GM19035 (cell line): ENCODE measurements around the gene TSPAN15.

Source experiments
- ATAC-seq: cut with Tn5 transposase; IDR thresholded peaks from one replicate; pipeline ENCODE4 v1.9.1; 2021; ENCODE audit not compliant: unreplicated experiment

TSPAN15 gene

DNA sequence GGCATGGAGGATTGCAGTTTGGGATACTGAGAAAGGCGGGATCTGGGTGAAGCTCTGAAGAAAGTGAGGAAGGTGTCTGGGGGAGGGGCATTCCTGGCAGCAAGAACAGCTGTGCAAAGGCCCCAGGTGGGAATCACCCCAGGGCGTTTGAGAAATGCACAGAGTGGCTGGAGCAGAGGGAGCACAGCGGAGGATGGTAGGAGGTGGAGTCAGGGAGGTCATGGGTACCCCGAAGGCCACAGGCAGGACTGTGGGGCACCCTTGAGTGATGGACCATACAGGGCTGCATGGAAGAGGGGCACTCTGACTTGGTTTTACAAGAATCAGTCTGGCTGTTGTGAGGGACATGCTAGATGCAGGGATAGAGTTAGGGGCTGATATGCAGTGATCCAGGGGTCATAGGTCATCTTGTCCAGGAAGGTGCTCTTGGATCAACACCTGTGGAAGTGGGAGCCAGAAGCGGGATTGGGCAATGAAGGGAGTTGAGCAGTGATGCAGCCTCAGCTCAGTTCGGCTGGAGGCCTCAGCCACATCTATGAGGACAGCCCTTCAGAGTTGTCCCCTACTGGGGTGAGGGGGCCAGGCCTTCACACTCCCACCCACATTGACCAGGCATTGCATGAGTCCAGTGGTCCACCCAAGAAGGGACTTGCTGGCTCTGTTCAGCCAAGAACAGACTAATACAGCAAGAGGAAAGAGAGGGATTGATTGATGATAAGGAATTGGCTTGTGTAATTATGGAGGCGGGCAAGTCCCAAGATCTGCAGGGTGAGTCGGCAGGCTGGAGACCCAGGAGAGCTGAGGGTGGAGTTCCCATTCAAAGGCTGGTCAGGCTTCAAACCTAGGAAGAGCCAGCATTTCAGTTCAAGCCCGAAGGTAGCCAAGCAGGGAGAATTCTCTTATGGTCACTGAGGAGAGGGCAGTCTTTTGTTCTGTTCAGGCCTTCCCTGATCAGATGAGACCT, 48.7 kb downstream of the TSPAN15 start:
- ATAC-seq = no peak

DNA sequence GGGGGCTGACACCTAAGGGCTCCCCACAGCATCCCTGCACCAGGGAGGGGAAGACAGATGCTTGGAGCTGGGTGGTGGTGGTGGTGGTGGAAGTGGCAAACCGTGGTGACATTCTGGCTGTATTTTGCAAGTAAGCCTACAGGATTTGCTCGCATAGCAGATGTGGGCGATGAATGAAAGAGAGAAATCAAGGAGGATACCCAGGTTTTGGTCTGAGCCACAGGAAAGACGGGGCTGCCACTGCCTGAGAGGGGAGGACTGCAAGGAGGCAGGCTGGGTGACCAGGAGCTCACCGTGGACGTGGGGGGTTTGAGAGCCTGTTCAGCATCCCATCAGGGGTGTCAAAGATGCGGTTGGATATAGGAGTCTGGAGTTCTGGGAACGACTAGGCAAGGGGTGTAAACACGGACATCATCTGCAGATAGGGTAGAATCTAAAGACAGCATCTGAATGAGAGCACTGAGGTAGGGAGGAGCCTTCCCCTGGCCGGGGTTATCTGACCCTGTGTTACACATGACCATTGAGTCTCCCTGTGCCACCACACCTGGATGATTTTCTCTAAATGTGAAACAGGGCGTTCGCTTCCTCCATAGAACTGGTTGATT, 49.7 kb downstream of the TSPAN15 start:
- no peak for ATAC-seq

DNA sequence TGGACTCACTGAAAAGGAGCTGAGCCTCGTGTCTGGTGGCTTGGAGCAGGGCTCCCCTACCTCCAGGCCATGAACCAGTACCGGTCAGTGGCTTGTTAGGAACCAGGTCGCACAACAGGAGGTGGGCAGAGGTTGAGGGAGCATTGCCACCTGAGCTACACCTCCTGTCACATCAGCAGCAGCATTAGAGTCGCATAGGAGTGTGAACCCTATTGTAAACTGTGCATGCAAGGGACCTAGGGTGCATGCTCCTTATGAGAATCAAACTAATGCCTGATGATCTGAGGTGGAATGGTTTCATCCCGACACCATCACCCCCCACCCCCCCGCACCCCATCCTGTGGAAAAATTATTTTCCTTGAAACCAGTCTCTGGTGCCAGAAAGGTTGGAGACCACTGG, 50.4 kb downstream of the TSPAN15 start:
- no peak for ATAC-seq

DNA sequence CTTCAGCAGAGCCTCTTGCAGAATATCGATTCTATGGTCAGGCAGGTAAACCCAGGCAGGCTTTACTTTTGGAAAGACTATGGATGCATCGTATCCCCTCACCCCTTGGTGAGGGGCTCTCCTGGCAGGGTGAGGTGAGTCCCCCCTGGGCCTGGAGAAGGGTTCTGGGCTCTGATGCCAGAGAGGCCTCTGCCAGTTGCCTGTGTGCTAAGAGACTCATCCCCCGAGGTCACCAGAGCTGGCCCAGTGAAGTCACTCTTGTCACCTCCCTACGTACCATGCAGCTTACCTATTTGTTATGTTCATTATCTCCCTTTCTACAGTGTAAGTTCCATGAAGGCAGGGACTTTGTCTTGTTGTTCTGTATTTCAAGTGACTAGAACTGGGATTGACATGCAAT, 51.3 kb downstream of the TSPAN15 start:
- ATAC-seq = no peak

DNA sequence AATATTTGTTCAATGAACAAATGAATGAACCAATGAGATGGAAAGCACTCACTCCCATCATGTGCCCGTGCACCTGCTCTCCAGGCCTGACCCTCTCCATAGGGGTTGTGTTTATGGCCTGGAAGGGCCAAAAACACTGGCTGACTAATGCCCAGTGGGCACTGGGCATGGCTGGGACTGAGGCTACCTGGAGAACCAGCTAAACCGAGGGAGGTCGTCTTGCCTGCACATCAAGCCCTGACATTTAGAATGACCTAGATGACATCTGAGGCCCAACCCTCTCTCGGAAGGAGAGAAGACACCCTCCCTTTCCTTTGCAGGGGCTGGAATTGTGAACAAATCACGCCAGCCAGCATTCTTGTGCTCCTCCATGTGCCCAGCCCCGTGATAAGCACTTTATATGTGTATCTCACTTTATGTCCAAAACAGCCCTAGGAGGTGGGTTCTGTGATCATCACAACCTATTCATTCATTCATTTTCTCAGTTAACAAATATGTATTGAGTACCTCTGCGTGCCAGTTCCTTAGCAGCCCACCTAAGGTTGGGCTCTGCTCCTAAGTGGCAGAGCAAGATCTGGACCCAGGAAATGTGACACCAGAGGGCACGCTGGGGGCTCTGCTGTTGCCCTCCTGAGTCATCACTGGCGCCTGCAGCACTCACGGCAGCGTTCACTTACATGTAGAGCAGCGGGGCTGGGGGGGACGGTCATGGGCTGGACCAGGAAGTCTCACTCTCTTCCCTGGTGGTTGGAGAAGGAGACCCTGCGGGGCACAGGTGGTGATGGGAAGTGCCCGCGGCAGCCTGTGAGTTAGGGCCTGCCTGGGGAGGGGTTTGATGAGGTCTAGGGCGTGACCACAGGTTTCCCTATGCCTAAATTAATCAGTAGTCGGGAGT, 52.0 kb downstream of the TSPAN15 start:
- no peak for ATAC-seq

DNA sequence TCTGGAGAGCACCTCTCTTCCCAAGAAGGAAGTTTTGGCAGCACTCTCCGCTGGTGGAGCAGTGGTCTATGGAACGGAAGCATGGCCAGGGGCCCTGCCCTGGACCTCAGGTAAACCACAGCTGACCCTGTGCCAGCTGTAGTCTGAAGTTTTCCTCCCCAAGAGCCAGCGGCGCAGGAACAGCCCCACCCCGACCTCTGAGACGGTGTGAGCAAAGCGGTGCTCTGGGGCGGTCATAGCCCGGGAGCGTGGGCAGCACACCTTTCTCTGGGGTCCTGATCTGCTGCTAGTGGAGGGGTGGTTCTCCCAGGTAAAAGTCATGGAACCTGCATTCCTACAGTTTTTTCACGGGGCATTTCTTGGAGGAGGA, 52.6 kb downstream of the TSPAN15 start:
- ATAC-seq = no peak

DNA sequence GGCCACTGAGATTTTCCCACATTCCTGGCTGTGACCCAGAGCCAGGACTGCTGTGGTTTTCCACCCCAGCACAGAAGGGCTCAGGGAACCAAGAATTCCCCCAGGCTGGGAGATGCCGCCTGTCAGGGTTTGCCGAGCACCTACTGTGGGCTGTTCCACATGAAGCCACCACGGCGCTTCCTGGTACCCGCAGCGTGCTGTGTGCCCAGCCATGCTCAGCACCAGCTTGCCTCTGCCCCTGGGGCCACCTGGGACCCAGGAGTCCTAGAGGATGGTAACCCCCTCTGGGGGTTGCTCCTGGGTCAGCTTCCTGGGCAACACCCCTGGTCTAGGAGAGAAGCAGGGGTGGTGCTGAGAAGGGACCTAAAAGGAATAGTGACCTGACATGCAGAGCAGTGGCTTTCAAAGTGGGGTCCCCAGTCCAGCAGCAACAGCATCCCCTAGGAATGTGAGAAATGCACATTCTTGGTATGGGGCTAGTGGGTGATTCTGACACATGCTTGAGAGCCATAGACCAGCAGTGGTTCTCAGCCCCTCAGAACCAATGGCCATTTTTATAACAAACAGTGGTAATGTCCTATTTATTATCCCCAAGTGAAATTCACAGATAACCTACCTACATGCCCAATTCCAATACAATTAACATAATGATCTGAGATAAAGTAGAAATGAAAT, 53.4 kb downstream of the TSPAN15 start:
- ATAC-seq = no peak

DNA sequence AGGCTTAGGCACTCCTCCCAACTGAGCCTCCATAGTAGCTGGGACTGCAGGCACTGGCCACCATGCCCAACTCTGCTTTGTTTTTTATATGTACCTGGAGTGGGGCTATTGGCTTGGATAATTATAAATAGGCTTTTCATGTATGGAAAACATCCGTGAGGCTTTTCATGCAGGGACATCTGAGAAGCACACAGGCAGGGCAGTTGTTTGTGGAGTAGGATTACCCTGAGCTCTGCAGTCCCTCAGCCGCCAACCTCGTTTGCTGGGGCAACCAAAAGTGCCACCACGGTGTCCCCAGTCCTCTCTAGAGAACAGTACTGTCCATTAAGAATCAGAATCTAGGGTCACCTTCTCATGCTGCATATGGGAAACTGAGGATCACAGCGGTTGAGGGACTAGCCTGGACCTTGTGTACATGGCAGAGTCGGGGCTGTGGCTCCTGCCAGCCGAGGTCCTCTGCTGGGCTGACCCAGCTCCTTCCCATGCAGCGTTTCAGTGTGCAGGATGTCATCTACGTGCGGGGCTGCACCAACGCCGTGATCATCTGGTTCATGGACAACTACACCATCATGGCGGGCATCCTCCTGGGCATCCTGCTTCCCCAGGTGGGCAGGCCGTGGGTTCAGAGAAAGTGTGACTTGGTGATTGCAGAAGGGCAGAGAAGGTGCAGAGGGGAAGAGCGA, 54.5 kb downstream of the TSPAN15 start:
- ATAC-seq = no peak

DNA sequence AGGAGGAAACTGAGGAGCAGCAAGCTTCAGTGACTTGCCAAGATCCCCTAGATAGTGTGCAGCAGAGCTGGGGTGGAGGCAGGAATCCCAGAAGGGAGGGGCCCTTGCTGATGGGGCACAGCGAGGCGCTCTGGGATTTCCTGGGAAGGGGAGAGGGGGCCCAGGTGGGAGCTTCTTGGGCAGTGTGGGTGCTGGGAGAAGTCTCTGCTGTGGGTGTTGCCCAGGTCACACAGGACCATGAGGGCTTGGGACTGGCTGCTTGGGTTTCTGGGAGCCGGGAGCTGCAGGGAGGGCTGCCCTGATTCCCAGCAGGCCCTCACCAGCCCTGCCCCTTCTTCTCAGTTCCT, 55.2 kb downstream of the TSPAN15 start:
- no peak for ATAC-seq

DNA sequence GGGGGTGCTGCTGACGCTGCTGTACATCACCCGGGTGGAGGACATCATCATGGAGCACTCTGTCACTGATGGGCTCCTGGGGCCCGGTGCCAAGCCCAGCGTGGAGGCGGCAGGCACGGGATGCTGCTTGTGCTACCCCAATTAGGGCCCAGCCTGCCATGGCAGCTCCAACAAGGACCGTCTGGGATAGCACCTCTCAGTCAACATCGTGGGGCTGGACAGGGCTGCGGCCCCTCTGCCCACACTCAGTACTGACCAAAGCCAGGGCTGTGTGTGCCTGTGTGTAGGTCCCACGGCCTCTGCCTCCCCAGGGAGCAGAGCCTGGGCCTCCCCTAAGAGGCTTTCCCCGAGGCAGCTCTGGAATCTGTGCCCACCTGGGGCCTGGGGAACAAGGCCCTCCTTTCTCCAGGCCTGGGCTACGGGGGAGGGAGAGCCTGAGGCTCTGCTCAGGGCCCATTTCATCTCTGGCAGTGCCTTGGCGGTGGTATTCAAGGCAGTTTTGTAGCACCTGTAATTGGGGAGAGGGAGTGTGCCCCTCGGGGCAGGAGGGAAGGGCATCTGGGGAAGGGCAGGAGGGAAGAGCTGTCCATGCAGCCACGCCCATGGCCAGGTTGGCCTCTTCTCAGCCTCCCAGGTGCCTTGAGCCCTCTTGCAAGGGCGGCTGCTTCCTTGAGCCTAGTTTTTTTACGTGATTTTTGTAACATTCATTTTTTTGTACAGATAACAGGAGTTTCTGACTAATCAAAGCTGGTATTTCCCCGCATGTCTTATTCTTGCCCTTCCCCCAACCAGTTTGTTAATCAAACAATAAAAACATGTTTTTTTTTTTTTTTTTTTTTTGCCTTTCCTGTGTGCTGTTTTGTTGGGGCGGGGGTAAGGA, 55.8 kb downstream of the TSPAN15 start:
- ATAC-seq = no peak

DNA sequence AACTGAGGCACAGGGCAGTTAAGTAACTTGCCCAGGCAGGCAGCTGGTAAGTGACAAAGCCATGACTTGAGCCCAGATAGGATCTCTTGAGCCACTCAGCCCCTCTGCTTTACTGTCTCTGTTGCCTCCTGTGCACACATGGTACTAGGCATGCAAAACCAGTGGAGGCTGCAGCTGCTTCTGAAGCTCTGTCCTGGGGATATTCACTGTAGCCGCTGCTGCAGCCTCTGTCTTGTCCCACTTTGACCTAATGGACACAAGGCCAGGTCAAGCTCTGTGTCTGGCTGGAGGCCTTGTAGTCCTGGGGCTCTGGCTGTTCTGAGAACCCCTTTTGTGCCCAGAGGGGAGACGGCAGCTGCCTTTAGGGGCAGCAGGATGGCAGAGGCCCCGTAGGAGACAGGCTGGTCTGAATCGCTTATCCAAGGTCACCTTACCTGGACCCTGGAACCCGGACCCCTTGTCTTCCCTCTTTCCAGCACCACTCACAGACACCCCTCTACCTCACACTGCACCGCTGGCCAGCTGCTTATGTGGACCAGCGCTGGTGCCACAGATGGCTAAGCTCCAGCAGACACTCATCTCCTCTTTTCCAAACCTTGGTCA, 57.6 kb downstream of the TSPAN15 start:
- no peak for ATAC-seq

DNA sequence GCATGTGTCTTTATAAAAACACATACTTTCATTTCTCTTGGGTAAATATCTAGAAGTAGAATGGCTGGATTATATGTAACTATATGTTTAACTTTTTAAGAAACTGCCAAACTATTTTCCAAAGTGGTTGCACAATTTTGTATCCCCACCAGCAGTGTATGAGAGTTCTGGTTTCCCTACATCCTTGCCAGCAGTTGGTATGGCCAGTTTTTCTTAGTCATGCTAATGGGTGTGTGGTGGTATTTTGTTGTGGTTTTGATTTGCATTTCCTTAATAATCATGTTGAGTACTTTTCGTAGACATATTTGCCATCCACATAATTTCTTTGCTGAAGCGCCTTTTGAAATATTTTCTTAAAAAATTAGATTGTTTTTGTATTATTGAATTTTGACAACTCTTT, 61.6 kb downstream of the TSPAN15 start:
- no peak for ATAC-seq

DNA sequence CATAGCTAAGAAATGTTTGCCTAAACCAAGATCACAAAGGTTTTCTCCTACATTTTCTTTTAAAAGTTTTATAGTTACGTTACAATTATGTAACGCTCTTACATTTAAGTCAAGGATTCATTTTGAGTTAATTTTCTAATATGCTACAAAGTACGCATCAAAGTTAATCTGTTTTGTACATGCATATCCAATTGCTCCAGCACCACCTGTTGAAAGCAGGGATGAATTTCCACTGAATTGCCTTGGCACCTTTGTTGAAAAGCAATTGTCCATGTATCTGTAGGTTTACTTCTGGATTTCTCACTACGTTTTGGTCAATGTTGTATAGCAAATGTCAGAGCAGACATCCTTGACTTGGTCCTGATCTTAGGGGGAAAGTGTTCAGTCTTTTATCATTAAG, 62.4 kb downstream of the TSPAN15 start:
- no peak for ATAC-seq

DNA sequence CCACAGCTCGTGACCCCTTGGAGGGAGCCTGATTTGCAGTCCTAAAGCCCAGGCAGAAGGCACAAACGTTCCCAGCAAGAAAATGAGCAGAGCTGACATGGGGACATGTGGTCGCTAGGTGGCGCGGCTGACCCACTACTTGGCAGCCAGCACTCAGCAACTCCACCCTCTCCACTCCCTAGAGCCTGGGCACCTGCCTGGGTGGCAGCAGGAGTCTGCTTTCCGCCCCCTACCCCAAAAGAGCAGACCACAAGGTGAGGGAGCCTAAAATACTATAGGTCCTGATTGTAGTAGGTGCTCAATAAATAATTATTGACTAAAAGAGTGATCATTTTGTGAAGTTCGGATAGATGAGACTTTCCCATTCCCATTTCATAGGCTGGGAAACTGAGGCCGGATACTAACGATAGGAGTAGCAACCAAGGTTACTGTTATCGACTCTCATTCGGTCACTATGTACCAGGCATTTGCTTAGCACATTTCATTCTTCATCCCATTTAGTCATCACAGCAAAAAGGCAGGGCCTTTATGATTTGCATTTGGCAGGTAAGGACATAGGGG, 64.5 kb downstream of the TSPAN15 start:
- ATAC-seq = no peak

DNA sequence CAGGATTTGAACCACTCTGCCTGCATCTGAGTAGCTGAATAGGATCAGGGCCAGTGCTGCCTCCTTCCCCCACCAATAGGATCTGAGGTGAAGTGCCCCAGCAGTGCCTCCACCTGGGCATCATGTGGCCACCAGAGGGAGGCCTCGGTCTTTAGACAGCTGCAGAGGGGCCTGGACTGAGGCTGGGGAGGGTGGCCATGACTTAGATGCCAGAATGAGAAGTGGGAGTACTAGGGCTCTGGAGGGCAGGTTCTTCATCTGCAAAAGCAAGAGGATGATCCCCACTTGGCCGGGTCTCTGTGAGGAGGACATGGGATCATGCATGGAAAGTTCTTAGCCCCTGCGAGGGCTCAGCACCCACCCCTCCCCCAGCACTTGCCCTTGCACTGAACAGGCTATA, 65.1 kb downstream of the TSPAN15 start:
- no peak for ATAC-seq

DNA sequence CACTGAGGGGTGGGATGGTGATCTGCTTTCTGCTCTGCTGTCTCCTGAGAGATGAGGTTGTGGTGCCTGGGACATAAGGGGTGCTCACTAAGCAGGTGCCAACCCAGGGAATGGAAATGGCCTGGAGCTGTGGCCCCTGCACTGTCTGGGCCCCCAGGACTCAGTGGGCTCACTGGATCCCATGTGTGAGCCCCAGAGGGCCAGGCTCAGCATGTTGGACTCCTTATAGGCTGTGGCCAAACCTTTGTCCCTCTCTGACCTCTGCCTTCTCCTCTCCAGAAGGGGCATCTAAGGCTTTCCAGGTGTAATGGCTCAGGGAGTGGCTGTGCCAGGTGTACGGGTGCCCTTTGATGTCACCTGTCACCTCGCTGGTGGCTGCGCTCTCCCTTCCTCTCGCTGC, 65.5 kb downstream of the TSPAN15 start:
- ATAC-seq = no peak

DNA sequence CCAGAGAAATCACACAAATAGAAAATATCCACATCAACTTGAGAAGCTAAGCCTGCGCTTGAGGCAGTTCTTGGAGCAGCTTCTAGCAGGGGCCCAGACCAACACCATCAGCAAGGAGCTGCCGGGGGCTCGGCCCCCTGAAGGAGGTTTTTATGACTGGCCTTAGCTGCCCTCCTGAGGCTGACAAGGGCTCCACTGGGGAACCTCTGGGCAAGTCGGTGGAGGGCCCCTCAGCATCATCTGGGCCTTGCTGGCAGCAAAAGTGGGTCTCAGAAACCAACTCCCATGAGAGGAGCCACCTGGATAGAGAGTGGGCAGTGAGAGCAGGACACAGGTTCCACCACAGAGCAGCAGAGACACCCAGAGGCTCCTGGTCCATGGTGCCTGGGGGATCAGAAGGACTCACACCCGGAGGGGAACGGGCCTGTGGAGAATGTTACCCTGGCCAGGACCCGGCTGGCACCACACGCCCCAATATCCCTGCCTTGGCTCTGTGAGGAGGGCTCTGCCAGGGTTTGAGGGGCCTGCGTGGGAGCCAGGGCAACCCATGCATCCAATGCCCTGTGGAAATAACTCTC, 66.1 kb downstream of the TSPAN15 start:
- ATAC-seq = no peak

DNA sequence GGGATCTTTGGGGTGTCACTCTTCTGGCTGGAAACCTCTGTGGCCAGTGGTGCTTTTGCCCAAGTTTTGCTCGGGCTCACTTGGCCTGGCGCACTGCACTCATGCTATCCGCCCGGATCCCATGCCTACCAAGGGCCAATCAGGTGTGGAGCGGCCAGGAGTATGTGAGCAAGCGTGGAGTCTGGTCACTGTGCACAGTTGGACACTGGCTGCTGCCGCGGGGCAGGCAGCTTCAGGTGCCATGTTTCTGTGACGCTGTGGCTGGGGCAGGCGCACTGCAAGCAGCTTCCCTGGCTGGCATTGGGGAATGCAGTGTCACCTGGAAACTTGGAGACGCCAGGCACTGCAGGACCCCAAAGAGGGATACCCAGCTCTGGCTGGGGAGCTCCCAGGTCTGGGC, 76.7 kb downstream of the TSPAN15 start:
- ATAC-seq = no peak

DNA sequence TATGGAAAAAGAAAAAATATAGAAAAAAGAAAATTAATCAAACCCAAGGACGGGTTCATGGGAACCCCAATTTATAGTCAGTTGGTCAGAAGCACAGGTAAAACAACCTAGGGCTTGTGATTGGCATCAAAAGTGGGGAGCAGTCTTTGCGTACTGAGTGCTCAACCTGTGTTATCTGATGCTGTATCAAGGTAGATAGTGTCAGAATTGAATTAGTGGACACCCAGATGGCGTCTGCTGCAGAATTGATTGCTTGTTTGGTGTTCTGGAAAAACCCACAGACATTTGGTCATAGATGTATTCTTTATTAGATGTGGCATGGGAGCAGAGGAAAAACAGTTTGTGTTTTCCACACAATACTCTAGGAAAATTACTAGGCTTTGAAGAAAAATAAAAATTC, 82.4 kb downstream of the TSPAN15 start:
- ATAC-seq = no peak
